Esophagus muscularis mucosa (tissue), 4 donors: ENCODE measurements around the gene RBM17. TPM values are rescaled to one million over a fixed set of nuclear protein-coding genes. Genes with fewer than 3 reads are reported as not detected.
"Not testable (repeated sequence)": the region's sequence is repeated elsewhere in the genome, so short reads cannot be mapped to it uniquely, and the experiment has no call there.

Experiments used
- DNase-seq: peaks from one replicate; pipeline ENCODE4 v3.0.0-alpha.2; 2017; ENCODE audit errors: extremely low spot score
- H3K27ac ChIP-seq, 4 donors: fragments of 200-600 bp; sonication (generic); replicated peaks in 1 of 4; 1 replicate in 3 of 4; 2 replicates in 1 of 4; pipeline ENCODE4 v1.5.1; 2016 to 2019; ENCODE audit warnings: mild to moderate bottlenecking in 1 of 4
- H3K27me3 ChIP-seq, 4 donors: fragments of 200-600 bp; sonication (generic); one replicate each; pipeline versions ENCODE4 v1.5.1 to v1.6.0; 2016 to 2019
- H3K36me3 ChIP-seq, 4 donors: fragments of 200-600 bp; sonication (generic); one replicate each; pipeline ENCODE4 v1.5.1; 2016 to 2019
- H3K4me1 ChIP-seq, 4 donors: fragments of 200-600 bp; sonication (generic); one replicate each; pipeline ENCODE4 v1.5.1; 2016 to 2019
- H3K4me3 ChIP-seq, 4 donors: fragments of 200-600 bp; sonication (generic); 1 replicate in 2 of 4; 2 replicates in 2 of 4; pipeline ENCODE4 v1.5.1; 2016 to 2019; ENCODE audit warnings: mild to moderate bottlenecking in 4 of 4, moderate library complexity in 1 of 4
- H3K9me3 ChIP-seq, 4 donors: fragments of 200-600 bp; sonication (generic); 1 replicate in 3 of 4; 2 replicates in 1 of 4; pipeline ENCODE4 v1.5.1; 2016 to 2019
- EP300 ChIP-seq: sonication (generic); formaldehyde crosslinking; IDR thresholded peaks from one replicate; pipeline ENCODE4 v1.6.1; 2017; ENCODE audit warnings: antibody characterized with exemption
- POLR2A ChIP-seq: fragments of 450-650 bp; IDR thresholded peaks from one replicate; pipeline ENCODE4 v1.6.1; 2017; ENCODE audit warnings: antibody characterized with exemption, moderate library complexity, mild to moderate bottlenecking, low read depth
- POLR2AphosphoS5 ChIP-seq, 2 donors: sonication (generic); formaldehyde crosslinking; IDR thresholded peaks; one replicate each; pipeline ENCODE4 v1.6.1; 2017; ENCODE audit warnings: antibody characterized with exemption in 2 of 2
- WGBS: methylation state at CpG from one replicate; pipeline ENCODE4 v1.1.5; 2018; 5-methylcytosine and 5-hydroxymethylcytosine counted together
- intact Hi-C: fragments of 100-400 bp; cut with DNase I; formaldehyde crosslinking; loops from one replicate; pipeline ENCODE4 v1.15.1; 2023
- total RNA-seq, 4 donors: library from RNA; depleted of rRNA; stranded (reverse); fragments of >200 nt; gene quantifications; one replicate each; pipeline versions ENCODE4 v1.1.0 to v1.2.1, GENCODE V29; 2016
- TF ChIP-seq, protein P1 (sequence below), 3 experiments: fragments of 200-600 bp in 2 of 3; fragments of 450-650 bp in 1 of 3; sonication (generic) in 2 of 3; IDR thresholded peaks; one replicate each; pipeline ENCODE4 v1.5.1; 2017 to 2019; ENCODE audit warnings: antibody characterized with exemption in 3 of 3, mild to moderate bottlenecking in 2 of 3, moderate library complexity in 1 of 3

The RBM17 gene
- total RNA-seq, 4 donors from 2014 or later = 48.5 to 72.9 (median 59.5) TPM

DNA sequence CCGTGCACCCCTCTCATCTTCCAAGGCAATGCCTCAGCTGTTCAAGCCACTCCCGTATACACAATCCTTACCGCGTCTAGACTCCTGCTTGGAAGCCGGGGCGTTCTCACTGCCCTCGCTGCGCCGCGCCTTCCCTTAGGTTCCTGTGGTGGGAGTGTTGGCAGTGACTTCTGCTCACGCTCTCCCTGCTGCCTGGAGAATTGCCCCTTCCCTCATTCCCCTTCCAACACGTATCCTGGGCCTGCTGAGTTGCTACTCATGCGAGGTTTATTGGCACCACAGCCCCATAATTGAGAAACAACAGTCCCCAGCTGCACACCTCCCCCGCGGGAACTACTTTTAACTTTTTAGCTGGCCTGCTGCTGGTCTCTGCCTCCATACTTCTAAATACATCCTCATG is 31.9 kb downstream of the RBM17 start:
- H3K4me1 ChIP-seq = peaks cover 13 to 20% (median 19%) of the 10 kb centered on the region in 4 donors
- no peak overlapping the region for H3K27ac ChIP-seq
- H3K36me3 ChIP-seq = peaks cover 0 to 16% (median 7%) of the 10 kb centered on the region in 4 donors
- H3K27me3 ChIP-seq = no peaks in the 10 kb centered on the region
- H3K9me3 ChIP-seq = no peaks in the 10 kb centered on the region
- no peak for TF ChIP-seq POLR2A
- TF ChIP-seq EP300 = no peak
- TF ChIP-seq, protein P1, sequence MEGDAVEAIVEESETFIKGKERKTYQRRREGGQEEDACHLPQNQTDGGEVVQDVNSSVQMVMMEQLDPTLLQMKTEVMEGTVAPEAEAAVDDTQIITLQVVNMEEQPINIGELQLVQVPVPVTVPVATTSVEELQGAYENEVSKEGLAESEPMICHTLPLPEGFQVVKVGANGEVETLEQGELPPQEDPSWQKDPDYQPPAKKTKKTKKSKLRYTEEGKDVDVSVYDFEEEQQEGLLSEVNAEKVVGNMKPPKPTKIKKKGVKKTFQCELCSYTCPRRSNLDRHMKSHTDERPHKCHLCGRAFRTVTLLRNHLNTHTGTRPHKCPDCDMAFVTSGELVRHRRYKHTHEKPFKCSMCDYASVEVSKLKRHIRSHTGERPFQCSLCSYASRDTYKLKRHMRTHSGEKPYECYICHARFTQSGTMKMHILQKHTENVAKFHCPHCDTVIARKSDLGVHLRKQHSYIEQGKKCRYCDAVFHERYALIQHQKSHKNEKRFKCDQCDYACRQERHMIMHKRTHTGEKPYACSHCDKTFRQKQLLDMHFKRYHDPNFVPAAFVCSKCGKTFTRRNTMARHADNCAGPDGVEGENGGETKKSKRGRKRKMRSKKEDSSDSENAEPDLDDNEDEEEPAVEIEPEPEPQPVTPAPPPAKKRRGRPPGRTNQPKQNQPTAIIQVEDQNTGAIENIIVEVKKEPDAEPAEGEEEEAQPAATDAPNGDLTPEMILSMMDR (IDR thresholded peaks at IDR 0.05) = no peak
- no peak for TF ChIP-seq POLR2AphosphoS5 (IDR thresholded peaks at IDR 0.05)
- intact Hi-C loops = no loop called here
- H3K4me3 ChIP-seq = no peak overlapping the region
- DNase-seq = no peak
- WGBS = 61% methylated on average over 15 of the region's 15 CpGs

DNA sequence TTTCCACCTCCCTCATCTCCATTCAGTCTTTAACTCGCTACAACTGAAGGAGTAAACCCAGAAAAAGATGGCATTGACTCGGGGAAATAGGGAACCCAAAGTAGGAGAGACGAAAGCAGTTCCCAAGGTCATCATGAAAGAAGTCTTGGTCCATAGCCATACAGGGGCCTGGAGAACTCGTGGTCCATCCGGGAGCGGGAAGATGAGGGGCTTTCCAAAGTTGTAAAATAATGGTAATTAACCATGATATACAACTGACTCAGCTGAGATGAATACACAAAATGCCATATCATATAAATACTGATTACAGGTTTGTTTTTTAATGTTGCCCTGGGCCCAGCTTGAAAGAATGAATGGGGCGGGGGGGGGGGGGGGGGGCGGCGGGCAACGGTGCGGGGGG is 32.3 kb downstream of the RBM17 start:
- no peaks in the 10 kb centered on the region for H3K27me3 ChIP-seq
- 84% methylated on average over 11 of the region's 11 CpGs for WGBS
- H3K4me1 ChIP-seq = peaks cover 13 to 20% (median 19%) of the 10 kb centered on the region in 4 donors
- intact Hi-C loops = no loop called here
- no peak overlapping the region for H3K27ac ChIP-seq
- H3K4me3 ChIP-seq = no peak overlapping the region
- TF ChIP-seq POLR2A = no peak
- TF ChIP-seq, protein P1 (IDR thresholded peaks at IDR 0.05) = no peak
- no peak for TF ChIP-seq EP300
- no peak for TF ChIP-seq POLR2AphosphoS5 (IDR thresholded peaks at IDR 0.05)
- no peaks in the 10 kb centered on the region for H3K9me3 ChIP-seq
- H3K36me3 ChIP-seq = peaks cover 0 to 12% (median 4%) of the 10 kb centered on the region in 4 donors
- no peak for DNase-seq

DNA sequence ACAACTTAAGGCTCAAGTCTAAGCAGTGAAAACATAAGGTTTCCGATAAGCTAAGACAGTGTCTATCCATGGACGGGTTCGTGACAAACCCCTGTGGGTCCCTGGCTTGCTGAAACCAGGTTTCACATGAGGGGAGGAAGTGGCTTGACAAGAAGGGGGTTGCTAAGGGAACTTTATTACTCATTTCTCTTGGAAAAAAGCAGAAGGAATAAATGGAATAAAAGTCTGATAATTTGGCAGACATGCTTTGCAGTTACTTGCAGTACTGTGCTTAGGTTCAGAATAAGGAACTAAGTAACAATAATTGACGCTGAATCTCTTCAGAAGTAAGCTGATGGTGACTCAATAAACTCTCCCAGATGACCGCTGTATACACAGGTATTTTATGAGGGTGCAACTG is 34.7 kb downstream of the RBM17 start:
- DNase-seq = no peak
- intact Hi-C loops = no loop called here
- Histone ChIP-seq H3K36me3 (no peaks in the 10 kb centered on the region), H3K4me3 (no peak overlapping the region), H3K4me1 (peaks cover 7 to 26% (median 21%) of the 10 kb centered on the region in 4 donors), H3K9me3 (no peaks in the 10 kb centered on the region), H3K27ac (no peak overlapping the region), H3K27me3 (no peaks in the 10 kb centered on the region)
- 67% methylated on average over 5 of the region's 5 CpGs for WGBS
- TF ChIP-seq, protein P1 (IDR thresholded peaks at IDR 0.05) = no peak
- TF ChIP-seq EP300 = no peak
- TF ChIP-seq POLR2AphosphoS5 (IDR thresholded peaks at IDR 0.05) = no peak

DNA sequence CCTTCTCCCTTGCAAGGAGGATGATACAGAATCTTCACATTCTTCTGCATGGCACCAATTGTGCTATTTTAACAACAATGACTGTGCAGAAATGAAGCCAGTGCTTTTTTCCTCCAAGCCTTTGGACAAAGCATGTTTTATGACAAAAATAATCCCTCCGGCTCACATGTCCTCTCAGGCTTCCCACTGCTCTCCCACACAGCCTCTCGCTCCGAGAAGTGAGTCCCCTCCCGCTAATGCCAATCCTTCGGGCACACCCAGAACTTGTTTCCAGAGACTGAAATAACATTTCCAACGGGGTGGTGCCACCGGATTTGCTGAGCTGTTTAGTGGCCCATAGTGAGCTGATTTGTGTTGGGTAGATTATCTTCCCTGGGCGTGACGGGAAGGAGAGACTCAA is 35.8 kb downstream of the RBM17 start:
- intact Hi-C loops = no loop called here
- H3K36me3 ChIP-seq = no peaks in the 10 kb centered on the region
- peaks cover 13 to 34% (median 28%) of the 10 kb centered on the region in 4 donors for H3K4me1 ChIP-seq
- WGBS = 51% methylated on average over 9 of the region's 9 CpGs
- no peaks in the 10 kb centered on the region for H3K27me3 ChIP-seq
- DNase-seq = no peak
- H3K4me3 ChIP-seq = no peak overlapping the region
- TF ChIP-seq POLR2AphosphoS5 (IDR thresholded peaks at IDR 0.05) (peak; percentile 28 to 55), POLR2A (no peak), EP300 (no peak)
- H3K27ac ChIP-seq = peak overlapping the region in 3 of 4 donors; percentile 2 to 57 (median 49)
- H3K9me3 ChIP-seq = no peaks in the 10 kb centered on the region

DNA sequence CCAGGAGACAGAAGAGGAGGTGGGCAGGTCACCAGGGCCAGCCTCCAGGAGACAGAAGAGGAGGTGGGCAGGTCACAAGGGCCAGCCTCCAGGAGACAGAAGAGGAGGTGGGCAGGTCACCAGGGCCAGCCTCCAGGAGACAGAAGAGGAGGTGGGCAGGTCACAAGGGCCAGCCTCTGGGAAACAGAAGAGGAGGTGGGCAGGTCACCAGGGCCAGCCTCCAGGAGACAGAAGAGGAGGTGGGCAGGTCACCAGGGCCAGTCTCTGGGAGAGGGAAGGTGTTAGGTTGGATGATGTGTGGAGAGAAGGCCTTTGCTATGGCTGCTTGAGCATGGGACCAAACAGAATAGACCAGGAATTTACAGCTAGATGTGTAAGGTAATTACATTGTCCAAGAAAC is 38.6 kb downstream of the RBM17 start:
- DNase-seq, intact Hi-C loops, H3K27ac ChIP-seq, H3K9me3 ChIP-seq, H3K36me3 ChIP-seq, H3K4me3 ChIP-seq: not testable (repeated sequence)
- Histone ChIP-seq H3K27me3 (peaks cover 0 to 14% (median 0%) of the 10 kb centered on the region in 4 donors), H3K4me1 (peaks cover 13 to 28% (median 28%) of the 10 kb centered on the region in 4 donors)

DNA sequence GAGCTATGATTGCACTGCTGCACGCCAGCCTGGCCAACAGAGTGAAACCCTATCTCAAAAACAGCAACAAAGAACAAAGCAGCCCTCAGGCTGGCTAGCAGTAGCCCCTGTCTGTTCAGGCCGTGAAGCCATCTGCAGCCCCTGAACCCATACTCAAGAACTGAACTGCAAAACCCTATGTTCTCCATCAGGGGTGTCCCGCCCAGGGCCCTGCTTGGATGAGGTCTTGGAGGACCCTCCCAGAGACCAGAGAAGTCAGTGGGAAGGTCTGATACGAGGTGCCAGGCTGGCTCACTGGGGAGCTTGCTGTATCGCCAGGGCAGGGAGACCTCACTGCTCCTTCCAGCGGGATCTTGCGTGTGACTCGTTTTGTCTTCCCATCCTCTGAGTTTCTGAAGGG is 39.3 kb downstream of the RBM17 start:
- peaks cover 0 to 16% (median 0%) of the 10 kb centered on the region in 4 donors for H3K27me3 ChIP-seq
- DNase-seq = no peak
- TF ChIP-seq POLR2AphosphoS5 (IDR thresholded peaks at IDR 0.05) (no peak), EP300 (no peak), POLR2A (no peak)
- TF ChIP-seq, protein P1 (IDR thresholded peaks at IDR 0.05) = no peak
- no peak overlapping the region for H3K4me3 ChIP-seq
- H3K4me1 ChIP-seq = peaks cover 13 to 28% (median 28%) of the 10 kb centered on the region in 4 donors
- no peaks in the 10 kb centered on the region for H3K9me3 ChIP-seq
- intact Hi-C loops = no loop called here
- H3K27ac ChIP-seq = no peak overlapping the region
- WGBS = 100% methylated on average over 2 of the region's 8 CpGs
- H3K36me3 ChIP-seq = no peaks in the 10 kb centered on the region
